ENCODE measurements around the gene MCU. TPM values are rescaled to one million over a fixed set of nuclear protein-coding genes. Genes with fewer than 3 reads are reported as not detected.

MCU gene
- total and polyA plus RNA-seq, 2 of the 8 experiments (the other 6 are each of a cell fraction or from before 2014, with no cell fraction given), result 51.6 to 62.2 TPM

GRCh38 chr10:72819053-72819452 lies 127.1 kb downstream of the MCU start (continued):
- TF ChIP-seq CHD7 (IDR thresholded peaks at IDR 0.05; ENCODE audit: insufficient replicate concordance, low read length), result no peak
- no peak for TF ChIP-seq HDAC6 (IDR thresholded peaks at IDR 0.05; ENCODE audit: low read depth, low read length)
- TF ChIP-seq EP300 (IDR thresholded peaks at IDR 0.05; ENCODE audit: borderline replicate concordance in 1 of 2, low read depth in 2 of 2, low read length in 2 of 2), result no peak
- TF ChIP-seq CTBP2 (IDR thresholded peaks at IDR 0.05; ENCODE audit: borderline replicate concordance, insufficient read depth, insufficient read length, low read length), result no peak
- TF ChIP-seq GABPA (IDR thresholded peaks at IDR 0.05; ENCODE audit: borderline replicate concordance, insufficient read depth, low read length), result no peak
- TF ChIP-seq KDM1A (IDR thresholded peaks at IDR 0.05; ENCODE audit: borderline replicate concordance, low read length), result no peak
- no peak for TF ChIP-seq CHD1 (IDR thresholded peaks at IDR 0.05; ENCODE audit: low read depth, low read length)
- TF ChIP-seq TAF1 (IDR thresholded peaks at IDR 0.05; ENCODE audit: low read depth, low read length), result no peak
- TF ChIP-seq E2F6 (IDR thresholded peaks at IDR 0.05), result no peak
